Motor neuron (in vitro differentiated cells): ENCODE measurements around the gene FHIT. TPM values are rescaled to one million over a fixed set of nuclear protein-coding genes. Genes with fewer than 3 reads are reported as not detected.

Source experiments
- ATAC-seq, 8 experiments: fragments of 200-7000 bp; cut with Tn5 transposase; replicated peaks in 6 of 8; 2 replicates each; pipeline ENCODE4 v1.8.0; 2021; ENCODE audit warnings: mild to moderate bottlenecking in 8 of 8, moderate library complexity in 8 of 8
- H3K27ac ChIP-seq, 2 donors: fragments of 250-450 bp; sonication (Bioruptor Pico); 2 replicates each; pipeline ENCODE4 v1.9.0; 2021; ENCODE audit warnings: antibody characterized with exemption in 2 of 2, mild to moderate bottlenecking in 2 of 2, moderate library complexity in 1 of 2
- H3K4me1 ChIP-seq, 2 donors: fragments of 250-450 bp; sonication (Bioruptor Pico); replicated peaks in 1 of 2; 2 replicates each; pipeline ENCODE4 v1.6.1; 2021; ENCODE audit warnings: antibody characterized with exemption in 2 of 2, mild to moderate bottlenecking in 2 of 2, moderate library complexity in 1 of 2
- H3K4me3 ChIP-seq, 5 donors: fragments of 250-450 bp; sonication (Bioruptor Pico); 2 replicates each; pipeline ENCODE4 v1.9.0; 2021; ENCODE audit warnings: antibody characterized with exemption in 5 of 5, mild to moderate bottlenecking in 5 of 5, moderate library complexity in 4 of 5
- WGBS, 10 experiments: fragments of 450-650 bp; shearing (Covaris generic); methylation state at CpG; one replicate each; pipeline ENCODE4 v1.0.0; 2022; 5-methylcytosine and 5-hydroxymethylcytosine counted together
- in situ Hi-C, 9 experiments: fragments of 400-800 bp; cut with MboI; loops; one replicate each; pipeline ENCODE4 v1.15.0; 2021; ENCODE audit warnings: low sequenced_read_pairs in 9 of 9, low pct_unique_long_range_greater_than_20kb in 2 of 9; ENCODE audit not compliant: unreplicated experiment in 9 of 9
- total RNA-seq, 8 experiments: library from RNA; unstranded; fragments of 300-600 nt; gene quantifications; 2 replicates each; pipeline versions ENCODE4 v1.2.3 to v1.2.4, GENCODE V29; 2022

The FHIT gene
- total RNA-seq, 8 experiments from 2014 or later = 1.6 to 25.1 (median 12.1) TPM

GRCh38 chr3:60343831-60344230, 907.4 kb downstream of the FHIT start:
- Histone ChIP-seq H3K27ac (no peak overlapping the region), H3K4me3 (no peak overlapping the region), H3K4me1 (no peaks in the 10 kb centered on the region)
- WGBS, 10 experiments = 0 to 100% (median 93%) methylated on average over 1 to 2 of the region's 2 CpGs; no CpG with 5 or more reads in 1 of the 10 experiments
- ATAC-seq = no peak
- in situ Hi-C loops = no loop called here

GRCh38 chr3:60339304-60339703, 911.9 kb downstream of the FHIT start:
- 11 to 95% (median 52%) methylated on average over 1 to 6 of the region's 6 CpGs; no CpG with 5 or more reads in 4 of the 10 experiments for WGBS, 10 experiments

GRCh38 chr3:60337421-60337820, 913.8 kb downstream of the FHIT start:
- in situ Hi-C loops = no loop called here
- no peak overlapping the region for H3K4me3 ChIP-seq
- ATAC-seq = no peak
- no peak overlapping the region for H3K27ac ChIP-seq
- no peaks in the 10 kb centered on the region for H3K4me1 ChIP-seq
- 92 to 100% (median 100%) methylated on average over 2 of the region's 2 CpGs; no CpG with 5 or more reads in 5 of the 10 experiments for WGBS, 10 experiments

More at GRCh38 chr3:60339304-60339703, 911.9 kb downstream of the FHIT start:
- ATAC-seq = peak in 1 of 8 experiments; percentile 54
- no peaks in the 10 kb centered on the region for H3K4me1 ChIP-seq
- H3K27ac ChIP-seq = no peak overlapping the region
- no peak overlapping the region for H3K4me3 ChIP-seq
- in situ Hi-C loops = no loop called here

GRCh38 chr3:60336061-60336460, 915.2 kb downstream of the FHIT start:
- no peak overlapping the region for H3K4me3 ChIP-seq
- in situ Hi-C loops = no loop called here
- WGBS, 10 experiments = 25 to 97% (median 83%) methylated on average over 1 to 2 of the region's 2 CpGs; no CpG with 5 or more reads in 3 of the 10 experiments
- no peak overlapping the region for H3K27ac ChIP-seq
- peaks cover under 1 to 2% of the 10 kb centered on the region in 2 donors for H3K4me1 ChIP-seq
- ATAC-seq = no peak

- in situ Hi-C loops = no loop called here
- WGBS, 10 experiments = 29 to 100% (median 83%) methylated on average over 1 of the region's 1 CpG; no CpG with 5 or more reads in 2 of the 10 experiments
- H3K4me3 ChIP-seq = no peak overlapping the region
- ATAC-seq = no peak
- H3K4me1 ChIP-seq = peaks cover 17 to 21% of the 10 kb centered on the region in 2 donors
- H3K27ac ChIP-seq = no peak overlapping the region
These were observed 917.5 kb downstream of the FHIT start for GRCh38 chr3:60333710-60334109.

DNA sequence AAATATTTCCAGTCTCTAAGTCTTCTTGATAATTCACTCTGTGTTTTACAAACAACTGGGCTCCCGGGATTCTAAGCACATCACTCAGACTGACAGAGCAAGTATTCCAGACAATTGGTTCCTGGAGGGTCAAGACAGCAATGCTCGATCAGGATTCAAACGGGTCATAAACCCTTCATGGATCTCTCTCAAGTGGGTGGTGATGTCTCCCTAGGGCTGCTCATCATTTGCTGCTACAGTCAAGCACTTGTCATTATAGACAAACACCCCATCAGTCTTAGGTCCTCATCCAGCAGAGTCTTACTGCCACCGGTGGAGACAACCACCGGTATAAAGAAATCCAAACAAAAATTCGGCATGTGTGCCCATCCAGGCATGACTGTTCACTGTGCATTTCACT, 921.1 kb downstream of the FHIT start:
- H3K27ac ChIP-seq = no peak overlapping the region
- WGBS, 10 experiments = 10 to 60% (median 22%) methylated on average over 1 to 6 of the region's 6 CpGs
- peak in 5 of 8 experiments; percentile 73 to 94 (median 90) for ATAC-seq
- in situ Hi-C loops = no loop called here
- peaks cover 19 to 25% of the 10 kb centered on the region in 2 donors for H3K4me1 ChIP-seq
- no peak overlapping the region for H3K4me3 ChIP-seq

DNA sequence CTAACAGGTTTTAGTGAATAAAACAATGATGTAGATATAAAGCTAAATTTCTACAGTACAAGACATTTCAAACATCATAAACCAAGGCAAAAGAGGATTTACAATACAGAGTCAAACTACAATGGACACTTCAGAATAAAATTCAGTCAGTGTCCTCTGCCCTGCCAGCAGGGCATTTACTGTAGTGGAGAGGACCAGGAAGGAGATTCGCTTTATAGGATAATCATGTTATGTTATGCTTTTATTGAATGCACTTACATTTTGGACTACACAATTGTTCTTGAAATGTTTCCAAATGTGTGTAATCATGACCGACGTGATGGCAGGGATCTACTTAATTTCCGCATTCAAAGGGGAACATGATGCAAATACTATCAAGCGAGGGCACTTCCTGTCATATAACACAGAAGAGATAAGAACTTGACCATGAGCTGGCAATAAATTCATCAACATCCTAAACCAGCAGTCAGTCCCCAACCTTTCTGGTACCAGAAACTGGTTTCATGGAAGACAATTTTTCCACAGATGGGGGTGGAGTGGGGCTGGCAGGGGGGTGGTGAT, 925.6 kb downstream of the FHIT start:
- in situ Hi-C loops = no loop called here
- H3K4me3 ChIP-seq = no peak overlapping the region
- no peak for ATAC-seq
- H3K4me1 ChIP-seq = peaks cover 15 to 22% of the 10 kb centered on the region in 2 donors
- WGBS, 10 experiments = 40 to 95% (median 88%) methylated on average over 1 to 3 of the region's 5 CpGs; no CpG with 5 or more reads in 3 of the 10 experiments
- no peak overlapping the region for H3K27ac ChIP-seq

DNA sequence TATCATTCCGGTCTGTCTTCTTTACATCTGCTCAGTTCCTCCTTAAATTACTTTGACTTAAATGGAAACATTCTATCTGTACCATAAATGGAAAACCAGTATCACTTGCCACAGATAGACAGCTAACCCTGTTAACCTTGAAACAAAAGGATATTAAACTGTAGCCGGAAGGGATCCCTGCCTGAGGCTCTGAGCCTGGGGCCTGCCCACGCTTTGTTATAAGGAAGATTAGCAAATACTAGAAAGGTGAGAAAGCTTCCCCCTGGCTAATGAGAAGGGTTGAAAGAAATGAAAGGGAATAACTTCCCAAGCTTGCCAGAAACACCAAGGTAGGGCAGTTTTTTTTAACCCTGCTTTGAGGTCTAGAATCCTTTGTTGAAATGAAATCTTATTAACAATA, 927.6 kb downstream of the FHIT start:
- Histone ChIP-seq H3K4me3 (no peak overlapping the region), H3K4me1 (peaks cover 2 to 6% of the 10 kb centered on the region in 2 donors), H3K27ac (no peak overlapping the region)
- in situ Hi-C loops = no loop called here
- WGBS, 10 experiments = 51 to 100% (median 91%) methylated on average over 1 to 3 of the region's 3 CpGs
- ATAC-seq = no peak

- no peak overlapping the region for H3K27ac ChIP-seq
- no peak for ATAC-seq
- WGBS, 10 experiments = 78 to 100% (median 96%) methylated on average over 1 to 6 of the region's 7 CpGs; no CpG with 5 or more reads in 1 of the 10 experiments
- no peak overlapping the region for H3K4me3 ChIP-seq
- in situ Hi-C loops = no loop called here
- H3K4me1 ChIP-seq = peaks cover 0 to 3% of the 10 kb centered on the region in 2 donors
These were observed 928.1 kb downstream of the FHIT start for GRCh38 chr3:60323180-60323579.

DNA sequence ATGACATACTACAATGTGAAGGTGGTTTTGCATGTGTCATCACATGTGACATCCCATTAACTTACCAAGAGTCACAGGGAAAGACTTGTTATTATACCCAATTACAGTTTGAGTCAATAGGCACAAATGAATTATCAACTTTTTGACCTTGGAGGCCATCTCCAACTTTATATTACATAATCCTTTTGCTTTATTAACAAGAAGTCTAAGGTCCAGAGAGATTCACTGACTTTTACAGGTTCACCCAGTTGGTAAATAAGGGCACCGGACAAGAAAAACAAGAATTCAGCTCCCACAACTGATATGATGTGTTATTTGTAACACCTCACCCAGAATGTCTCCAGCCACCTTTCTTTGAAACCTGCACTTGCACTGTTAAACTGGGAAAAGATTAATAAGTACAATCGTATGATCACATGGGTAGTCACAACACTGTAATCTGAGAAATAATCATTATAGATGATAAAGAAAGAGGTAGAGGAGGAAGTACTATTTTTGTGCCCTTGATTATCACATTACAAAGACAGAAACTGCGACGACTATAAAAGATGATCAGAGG, 928.9 kb downstream of the FHIT start:
- peaks cover 0 to 3% of the 10 kb centered on the region in 2 donors for H3K4me1 ChIP-seq
- no peak for ATAC-seq
- in situ Hi-C loops = no loop called here
- 41 to 94% (median 83%) methylated on average over 2 to 4 of the region's 4 CpGs; no CpG with 5 or more reads in 1 of the 10 experiments for WGBS, 10 experiments
- no peak overlapping the region for H3K4me3 ChIP-seq
- no peak overlapping the region for H3K27ac ChIP-seq

DNA sequence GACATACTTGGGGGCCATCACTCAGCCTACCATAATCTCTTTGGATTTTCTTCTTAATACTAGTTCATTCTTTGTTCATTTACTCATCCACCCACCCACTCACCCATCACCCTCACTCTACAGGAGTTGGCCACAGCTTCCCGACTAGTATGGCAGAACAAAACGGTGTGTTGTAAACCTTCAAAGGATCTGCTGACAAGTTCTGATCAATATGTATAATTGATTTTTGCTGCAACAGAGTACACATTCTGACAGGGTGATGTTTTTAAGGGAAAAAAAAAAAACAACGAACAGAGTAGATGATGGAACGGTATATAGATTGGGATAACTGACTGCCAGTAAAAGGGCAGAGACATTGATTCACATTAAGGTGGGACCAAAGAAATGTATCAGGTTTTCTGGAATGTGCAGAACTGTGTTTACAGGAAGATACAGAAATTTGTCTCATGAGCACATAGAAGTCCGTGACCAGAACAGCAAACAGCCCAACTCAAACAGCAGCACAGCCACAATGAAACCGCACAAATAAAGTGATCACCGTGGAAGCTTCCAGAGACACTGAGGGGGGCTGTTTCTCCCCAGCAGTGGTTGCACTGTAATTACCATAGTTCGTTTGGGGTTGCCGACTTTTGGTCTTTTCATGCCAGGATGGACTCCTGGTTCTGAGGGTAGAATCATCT, 931.9 kb downstream of the FHIT start:
- peaks cover 4 to 19% of the 10 kb centered on the region in 2 donors for H3K4me1 ChIP-seq

GRCh38 chr3:60316121-60316797, 935.0 kb downstream of the FHIT start:
- ATAC-seq = peak in 6 of 8 experiments; percentile 23 to 97 (median 71)
- H3K4me1 ChIP-seq = peaks cover 25 to 46% of the 10 kb centered on the region in 2 donors
- H3K27ac ChIP-seq = no peak overlapping the region
- in situ Hi-C loops = no loop called here
- no peak overlapping the region for H3K4me3 ChIP-seq

More for the DNA sequence above, 931.9 kb downstream of the FHIT start:
- ATAC-seq = peak in 1 of 8 experiments; percentile 20
- in situ Hi-C loops = no loop called here
- H3K4me3 ChIP-seq = no peak overlapping the region
- H3K27ac ChIP-seq = no peak overlapping the region
- WGBS, 10 experiments = 70 to 96% (median 84%) methylated on average over 2 to 9 of the region's 9 CpGs

- in situ Hi-C loops = no loop called here
- 49 to 100% (median 70%) methylated on average over 1 to 6 of the region's 6 CpGs for WGBS, 10 experiments
- ATAC-seq = peak in 6 of 8 experiments; percentile 15 to 47 (median 34)
- no peak overlapping the region for H3K27ac ChIP-seq
- peaks cover 27 to 48% of the 10 kb centered on the region in 2 donors for H3K4me1 ChIP-seq
- no peak overlapping the region for H3K4me3 ChIP-seq
These were observed 937.2 kb downstream of the FHIT start for GRCh38 chr3:60313951-60314461.
